ENCODE measurements around the gene MXI1.

DNA sequence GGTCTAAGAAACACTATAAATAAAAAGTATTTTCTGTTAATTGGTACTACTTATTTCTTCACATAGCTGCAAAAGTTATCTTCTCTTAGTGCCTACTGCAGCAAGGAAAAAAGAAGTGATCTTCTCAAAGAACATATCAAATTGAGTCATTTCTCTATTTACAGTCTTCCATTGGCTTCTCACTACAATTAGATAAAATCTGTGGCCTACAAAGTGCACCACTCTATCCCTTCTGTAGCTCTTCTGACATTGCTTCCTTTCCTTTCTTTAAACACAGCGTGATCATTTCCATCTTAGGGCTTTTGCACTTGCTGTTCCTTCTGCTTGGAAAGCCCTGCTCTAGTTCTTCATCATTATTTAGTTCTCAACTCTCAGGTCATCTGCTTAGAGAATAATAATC, 44.7 kb downstream of the MXI1 start:
- TF ChIP-seq CREB1 (CRISPR knock-in tag; IDR thresholded peaks at IDR 0.05) (no peak), E2F4 (CRISPR knock-in tag; IDR thresholded peaks at IDR 0.05; ENCODE audit: borderline replicate concordance, low read depth) (no peak)
- TF ChIP-seq, protein P1, sequence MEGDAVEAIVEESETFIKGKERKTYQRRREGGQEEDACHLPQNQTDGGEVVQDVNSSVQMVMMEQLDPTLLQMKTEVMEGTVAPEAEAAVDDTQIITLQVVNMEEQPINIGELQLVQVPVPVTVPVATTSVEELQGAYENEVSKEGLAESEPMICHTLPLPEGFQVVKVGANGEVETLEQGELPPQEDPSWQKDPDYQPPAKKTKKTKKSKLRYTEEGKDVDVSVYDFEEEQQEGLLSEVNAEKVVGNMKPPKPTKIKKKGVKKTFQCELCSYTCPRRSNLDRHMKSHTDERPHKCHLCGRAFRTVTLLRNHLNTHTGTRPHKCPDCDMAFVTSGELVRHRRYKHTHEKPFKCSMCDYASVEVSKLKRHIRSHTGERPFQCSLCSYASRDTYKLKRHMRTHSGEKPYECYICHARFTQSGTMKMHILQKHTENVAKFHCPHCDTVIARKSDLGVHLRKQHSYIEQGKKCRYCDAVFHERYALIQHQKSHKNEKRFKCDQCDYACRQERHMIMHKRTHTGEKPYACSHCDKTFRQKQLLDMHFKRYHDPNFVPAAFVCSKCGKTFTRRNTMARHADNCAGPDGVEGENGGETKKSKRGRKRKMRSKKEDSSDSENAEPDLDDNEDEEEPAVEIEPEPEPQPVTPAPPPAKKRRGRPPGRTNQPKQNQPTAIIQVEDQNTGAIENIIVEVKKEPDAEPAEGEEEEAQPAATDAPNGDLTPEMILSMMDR (IDR thresholded peaks at IDR 0.05): no peak

Measured in WTC11 (cell line).